Measurements from ENCODE around the gene CCDC158. TPM values are rescaled to one million over a fixed set of nuclear protein-coding genes. Genes with fewer than 3 reads are reported as not detected.
A peak's percentile ranks its signal among the peaks of the same experiment; 100 is the strongest.
"Not testable (repeated sequence)": the region's sequence is repeated elsewhere in the genome, so short reads cannot be mapped to it uniquely, and the experiment has no call there.

The CCDC158 gene
- total and polyA plus RNA-seq, 9 donors: 0.02 to 0.23 (median 0.15) TPM; not detected in 3

DNA sequence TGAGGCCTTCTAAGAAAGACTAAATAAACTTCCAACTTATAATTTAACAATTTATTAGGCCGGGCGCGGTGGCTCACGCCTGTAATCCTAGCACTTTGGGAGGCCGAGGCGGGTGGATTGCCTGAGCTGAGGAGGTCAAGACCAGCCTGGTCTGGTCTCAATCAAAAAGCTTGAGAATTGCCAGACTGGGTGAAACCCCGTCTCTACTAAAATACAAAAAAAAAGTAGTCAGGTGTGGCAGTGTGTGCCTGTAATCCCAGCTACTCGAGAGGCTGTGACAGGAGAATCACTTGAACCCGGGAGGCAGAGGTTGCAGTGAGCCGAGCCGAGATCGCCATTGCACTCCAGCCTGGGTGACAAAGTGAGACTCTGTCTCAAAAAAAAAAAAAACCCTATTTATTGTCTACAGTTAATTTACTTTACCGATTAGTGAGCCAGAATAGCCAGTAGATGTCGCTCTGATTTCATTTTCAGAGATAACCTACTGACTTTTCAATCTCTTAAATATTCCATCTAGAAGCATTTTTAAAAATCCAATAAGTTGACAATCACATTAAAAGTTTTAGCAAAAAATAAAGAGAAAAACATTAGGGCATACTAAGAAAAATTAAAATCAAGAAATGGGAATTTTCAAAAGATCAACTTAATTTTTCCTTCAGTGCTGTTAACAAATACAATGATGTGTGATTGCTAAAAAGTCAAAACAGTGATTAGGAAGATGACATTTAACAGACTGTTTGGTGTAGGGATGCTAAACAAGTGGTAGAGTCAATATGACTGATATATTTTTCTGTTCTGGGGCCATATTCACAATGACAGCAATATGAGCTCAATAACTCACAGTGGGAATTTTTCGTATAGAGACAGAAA, 9.8 kb upstream of the CCDC158 start:
- intact Hi-C loops (cut with DNase I): no loop called here
- no peaks in the 10 kb centered on the region for H3K4me1 ChIP-seq (ENCODE audit: insufficient read depth)
- H3K27me3 ChIP-seq: no peaks in the 10 kb centered on the region
- H3K36me3 ChIP-seq: no peaks in the 10 kb centered on the region
- H3K9me3 ChIP-seq: no peaks in the 10 kb centered on the region
- DNase-seq: no peak
- H3K4me3 ChIP-seq: no peak overlapping the region
- H3K27ac ChIP-seq: no peak overlapping the region
- 41 to 43% (median 42%) methylated on average over 15 of the region's 15 CpGs for WGBS, 3 donors
- no peak for TF ChIP-seq EP300 (IDR thresholded peaks at IDR 0.05)
- TF ChIP-seq, protein P1, sequence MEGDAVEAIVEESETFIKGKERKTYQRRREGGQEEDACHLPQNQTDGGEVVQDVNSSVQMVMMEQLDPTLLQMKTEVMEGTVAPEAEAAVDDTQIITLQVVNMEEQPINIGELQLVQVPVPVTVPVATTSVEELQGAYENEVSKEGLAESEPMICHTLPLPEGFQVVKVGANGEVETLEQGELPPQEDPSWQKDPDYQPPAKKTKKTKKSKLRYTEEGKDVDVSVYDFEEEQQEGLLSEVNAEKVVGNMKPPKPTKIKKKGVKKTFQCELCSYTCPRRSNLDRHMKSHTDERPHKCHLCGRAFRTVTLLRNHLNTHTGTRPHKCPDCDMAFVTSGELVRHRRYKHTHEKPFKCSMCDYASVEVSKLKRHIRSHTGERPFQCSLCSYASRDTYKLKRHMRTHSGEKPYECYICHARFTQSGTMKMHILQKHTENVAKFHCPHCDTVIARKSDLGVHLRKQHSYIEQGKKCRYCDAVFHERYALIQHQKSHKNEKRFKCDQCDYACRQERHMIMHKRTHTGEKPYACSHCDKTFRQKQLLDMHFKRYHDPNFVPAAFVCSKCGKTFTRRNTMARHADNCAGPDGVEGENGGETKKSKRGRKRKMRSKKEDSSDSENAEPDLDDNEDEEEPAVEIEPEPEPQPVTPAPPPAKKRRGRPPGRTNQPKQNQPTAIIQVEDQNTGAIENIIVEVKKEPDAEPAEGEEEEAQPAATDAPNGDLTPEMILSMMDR (IDR thresholded peaks at IDR 0.05): no peak
- TF ChIP-seq POLR2A (IDR thresholded peaks at IDR 0.05): no peak

DNA sequence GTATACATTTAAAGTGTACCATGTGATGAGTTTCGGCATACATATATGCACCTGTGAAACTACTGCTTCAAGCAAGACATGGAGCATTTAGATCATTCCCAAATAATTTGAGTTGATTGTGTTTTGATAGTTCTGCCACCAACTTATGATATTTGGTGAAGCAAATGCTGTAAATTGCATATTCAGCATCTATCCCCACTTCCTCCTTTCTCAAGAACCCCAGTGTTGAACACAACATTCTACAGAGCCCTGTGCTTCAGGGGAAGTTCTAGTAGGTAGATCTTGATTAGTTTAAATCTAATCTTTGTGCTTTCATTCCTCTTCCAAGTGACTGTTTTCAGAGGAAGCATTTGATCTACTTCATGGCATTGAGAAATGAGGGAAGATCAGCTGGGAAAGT, 8.7 kb upstream of the CCDC158 start:
- Histone ChIP-seq H3K36me3 (no peaks in the 10 kb centered on the region), H3K4me3 (no peak overlapping the region), H3K4me1 (ENCODE audit: insufficient read depth) (no peaks in the 10 kb centered on the region), H3K27ac (no peak overlapping the region), H3K9me3 (no peaks in the 10 kb centered on the region), H3K27me3 (no peaks in the 10 kb centered on the region)
- no peak for TF ChIP-seq POLR2A (IDR thresholded peaks at IDR 0.05)
- TF ChIP-seq, protein P1 (IDR thresholded peaks at IDR 0.05): no peak
- no peak for TF ChIP-seq EP300 (IDR thresholded peaks at IDR 0.05)
- intact Hi-C loops (cut with DNase I): no loop called here
- 94 to 100% (median 98%) methylated on average over 1 of the region's 1 CpG for WGBS, 3 donors
- no peak for DNase-seq

DNA sequence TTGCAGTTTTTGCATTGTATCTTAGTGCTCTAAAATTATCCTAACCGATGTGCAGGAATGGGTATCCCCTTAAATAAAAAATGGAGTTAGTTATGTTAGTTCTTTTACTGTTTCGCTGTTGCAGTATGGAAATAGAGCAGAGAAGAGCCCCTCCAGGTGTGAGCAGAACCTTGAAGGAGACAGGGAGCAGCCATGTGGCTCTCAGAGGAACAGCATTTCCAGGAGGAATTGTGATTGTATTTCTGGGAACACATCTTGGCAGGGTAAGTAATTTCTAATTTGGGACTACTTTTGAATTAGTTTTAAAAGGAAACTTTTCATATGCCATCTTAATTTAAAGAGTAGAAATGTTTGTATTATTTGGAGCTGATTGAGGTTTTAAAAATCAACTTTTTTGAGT, 5.3 kb upstream of the CCDC158 start:
- Histone ChIP-seq H3K36me3 (no peaks in the 10 kb centered on the region), H3K4me3 (no peak overlapping the region), H3K9me3 (no peaks in the 10 kb centered on the region), H3K4me1 (ENCODE audit: insufficient read depth) (no peaks in the 10 kb centered on the region), H3K27me3 (no peaks in the 10 kb centered on the region), H3K27ac (no peak overlapping the region)
- DNase-seq: no peak
- intact Hi-C loops (cut with DNase I): no loop called here
- 16 to 33% (median 19%) methylated on average over 2 of the region's 2 CpGs for WGBS, 3 donors
- TF ChIP-seq, protein P1 (IDR thresholded peaks at IDR 0.05): no peak
- TF ChIP-seq EP300 (IDR thresholded peaks at IDR 0.05) (no peak), POLR2A (IDR thresholded peaks at IDR 0.05) (no peak)

DNA sequence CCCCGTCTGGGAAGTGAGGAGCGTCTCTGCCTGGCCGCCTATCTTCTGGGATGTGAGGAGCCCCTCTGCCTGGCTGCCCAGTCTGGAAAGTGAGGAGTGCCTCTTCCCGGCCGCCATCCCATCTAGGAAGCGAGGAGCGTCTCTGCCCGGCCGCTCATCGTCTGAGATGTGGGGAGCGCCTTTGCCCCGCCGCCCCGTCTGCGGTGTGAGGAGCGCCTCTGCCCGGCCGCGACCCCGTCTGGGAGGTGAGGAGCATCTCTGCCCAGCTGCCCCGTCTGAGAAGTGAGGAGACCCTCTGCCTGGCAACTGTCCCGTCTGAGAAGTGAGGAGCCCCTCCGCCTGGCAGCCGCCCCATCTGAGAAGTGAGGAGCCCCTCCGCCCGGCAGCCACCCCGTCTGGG, 2.2 kb upstream of the CCDC158 start:
- H3K27ac ChIP-seq; H3K4me3 ChIP-seq; H3K36me3 ChIP-seq; DNase-seq; H3K4me1 ChIP-seq (ENCODE audit: insufficient read depth); H3K27me3 ChIP-seq; intact Hi-C loops (cut with DNase I); H3K9me3 ChIP-seq: not testable (repeated sequence)
- WGBS, 3 donors: 96 to 97% (median 96%) methylated on average over 22 to 27 of the region's 27 CpGs

DNA sequence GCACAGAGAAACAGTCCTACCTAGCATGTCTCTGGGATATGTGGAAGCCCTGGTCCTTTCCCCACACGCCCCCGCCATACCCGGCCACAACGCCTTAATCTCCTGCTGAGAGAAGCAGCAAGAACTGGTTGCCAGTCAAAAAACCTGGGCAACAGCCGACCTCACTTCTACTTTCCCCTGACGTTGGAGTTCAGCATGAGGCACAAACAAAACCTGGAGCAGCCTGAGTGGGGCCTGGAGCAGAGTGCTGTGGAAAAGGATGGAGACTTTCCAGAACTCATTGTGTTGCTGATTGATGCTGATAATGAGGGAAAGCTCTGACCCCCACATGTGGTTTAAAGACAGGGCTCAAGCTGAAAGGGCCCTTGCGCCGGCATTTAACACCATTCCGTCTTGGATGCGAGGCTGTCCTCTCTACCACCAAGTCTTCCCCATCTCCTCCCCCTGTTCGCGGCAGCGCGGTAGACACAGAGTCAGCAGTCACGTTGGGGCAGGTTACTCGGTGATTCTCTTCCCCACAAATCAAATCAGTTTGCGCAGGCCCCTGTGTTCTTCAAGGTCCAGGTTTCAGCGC, 666 bp downstream of the CCDC158 start:
- Histone ChIP-seq H3K27me3 (no peaks in the 10 kb centered on the region), H3K4me3 (peak overlapping the region; percentile 38), H3K27ac (no peak overlapping the region), H3K9me3 (no peaks in the 10 kb centered on the region), H3K36me3 (no peaks in the 10 kb centered on the region), H3K4me1 (ENCODE audit: insufficient read depth) (no peaks in the 10 kb centered on the region)
- no peak for DNase-seq
- TF ChIP-seq, protein P1 (IDR thresholded peaks at IDR 0.05): no peak
- no peak for TF ChIP-seq EP300 (IDR thresholded peaks at IDR 0.05)
- no peak for TF ChIP-seq POLR2A (IDR thresholded peaks at IDR 0.05)
- intact Hi-C loops (cut with DNase I): no loop called here
- WGBS, 3 donors: 57 to 61% (median 61%) methylated on average over 18 of the region's 18 CpGs

Measured in ovary (tissue), 9 donors.